Stimulated activated naive B cell treated with anti-CD40 and anti-IgM and Interleukin-4, amounts not matched to agents 10 μg/mL and 1 μg/mL and 100 μg/mL, for 72 hours (primary cell): ENCODE data around the gene MAP2K5.
"Not testable (repeated sequence)": the region's sequence is repeated elsewhere in the genome, so short reads cannot be mapped to it uniquely, and the experiment has no call there.

Experiments used
- ATAC-seq, 2 donors: fragments of 150-1000 bp; cut with Tn5 transposase; replicated peaks; 2 replicates each; pipeline ENCODE4 v1.10.0; 2021; ENCODE audit warnings: moderate library complexity in 1 of 2
- DNase-seq: peaks from one replicate; pipeline ENCODE4 v3.0.0; 2021
- H3K27ac Mint-ChIP-seq: one replicate; pipeline ENCODE4 v1.8.0; 2022; ENCODE audit warnings: mild to moderate bottlenecking, mixed read lengths
- H3K27me3 Mint-ChIP-seq, 2 donors: one replicate each; pipeline ENCODE4 v1.8.0; 2022; ENCODE audit warnings: mixed read lengths in 2 of 2
- H3K36me3 Mint-ChIP-seq, 2 donors: one replicate each; pipeline ENCODE4 v1.8.0; 2022; ENCODE audit warnings: mixed read lengths in 2 of 2, mild to moderate bottlenecking in 1 of 2
- H3K4me1 Mint-ChIP-seq, 2 donors: one replicate each; pipeline ENCODE4 v1.8.0; 2022; ENCODE audit warnings: mixed read lengths in 2 of 2, mild to moderate bottlenecking in 1 of 2
- H3K4me3 Mint-ChIP-seq, 2 donors: one replicate each; pipeline ENCODE4 v1.8.0; 2022; ENCODE audit warnings: mild to moderate bottlenecking in 2 of 2, mixed read lengths in 2 of 2, moderate library complexity in 1 of 2
- H3K9me3 Mint-ChIP-seq, 2 donors: one replicate each; pipeline ENCODE4 v1.8.0; 2022; ENCODE audit warnings: mixed read lengths in 2 of 2, mild to moderate bottlenecking in 1 of 2

The MAP2K5 gene

DNA sequence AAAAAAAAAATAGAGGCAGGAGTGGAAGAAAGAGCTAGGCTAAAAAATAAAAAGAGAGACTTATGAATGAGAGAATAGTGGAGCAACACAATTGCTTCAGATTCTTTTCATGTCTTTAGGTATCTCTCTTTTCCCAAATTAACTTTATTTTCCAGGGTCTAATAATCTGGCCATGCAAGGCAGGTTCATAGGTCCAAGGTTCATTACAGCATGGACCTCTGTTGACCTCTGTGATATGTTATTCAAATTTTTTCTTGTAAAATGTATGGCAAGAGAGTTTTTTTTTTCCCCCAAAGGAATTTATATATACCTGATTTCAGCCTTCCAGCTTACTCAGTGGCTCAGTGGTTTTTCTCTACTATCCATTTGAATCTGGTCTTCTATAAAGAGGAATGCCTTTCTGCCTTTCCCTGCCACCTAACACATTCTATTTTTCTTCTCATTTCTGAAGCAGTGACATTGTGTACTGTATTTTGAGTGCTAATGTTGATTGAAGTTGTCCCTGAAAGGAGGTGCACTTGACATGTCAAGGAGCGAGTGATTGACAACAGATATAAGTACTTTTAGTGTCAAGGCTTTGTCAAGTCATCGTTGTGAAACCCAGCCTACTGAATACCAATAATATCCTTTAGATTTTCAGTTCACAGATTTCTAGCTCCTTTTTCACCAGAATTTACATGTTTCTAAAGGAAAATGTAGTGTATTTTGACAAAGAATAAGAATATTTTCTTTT, 118.5 kb downstream of the MAP2K5 start:
- no peak overlapping the region for H3K27ac Mint-ChIP-seq
- no peak overlapping the region for H3K4me3 Mint-ChIP-seq
- H3K27me3 Mint-ChIP-seq = no peaks in the 10 kb centered on the region
- DNase-seq (no peak), ATAC-seq (no peak)
- H3K36me3 Mint-ChIP-seq = peaks cover 13 to 43% of the 10 kb centered on the region in 2 donors
- H3K4me1 Mint-ChIP-seq = peaks cover 5 to 9% of the 10 kb centered on the region in 2 donors
- H3K9me3 Mint-ChIP-seq = no peaks in the 10 kb centered on the region

DNA sequence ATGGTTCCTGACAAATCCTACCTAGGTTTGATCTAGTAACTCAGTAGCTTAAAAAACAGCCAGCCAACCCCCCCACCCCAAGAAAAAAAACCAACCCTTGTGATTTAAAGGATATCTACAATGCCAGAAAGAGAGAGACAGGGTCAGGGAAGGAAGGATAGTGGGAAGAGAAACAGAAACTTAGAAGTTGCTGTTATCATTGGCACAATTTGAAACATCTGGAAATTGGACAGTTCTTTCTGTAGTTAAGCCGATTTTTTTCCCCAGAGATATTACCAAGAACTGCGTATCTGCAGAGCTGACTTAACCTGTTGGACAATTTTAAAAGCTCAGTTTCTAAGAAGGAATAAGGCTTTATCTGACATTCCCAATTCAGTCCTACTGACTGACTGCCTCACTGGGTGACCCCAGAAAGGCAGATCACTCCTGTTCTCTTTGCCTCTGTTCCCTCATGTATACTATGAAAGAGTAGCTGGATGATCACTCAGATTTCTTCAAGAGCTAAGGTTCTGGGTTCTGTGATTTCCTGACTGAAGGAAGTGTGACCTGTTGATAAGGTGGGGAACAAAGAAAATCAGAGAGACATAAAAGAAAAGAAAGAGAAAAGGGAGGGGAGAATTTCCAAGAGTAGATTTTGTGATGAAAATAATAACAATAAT, 128.3 kb downstream of the MAP2K5 start:
- no peak for ATAC-seq
- H3K36me3 Mint-ChIP-seq = peaks cover 14 to 28% of the 10 kb centered on the region in 2 donors
- H3K27ac Mint-ChIP-seq = no peak overlapping the region
- DNase-seq = no peak
- H3K9me3 Mint-ChIP-seq = peaks cover 0 to 1% of the 10 kb centered on the region in 2 donors
- no peak overlapping the region for H3K4me3 Mint-ChIP-seq
- no peaks in the 10 kb centered on the region for H3K4me1 Mint-ChIP-seq
- H3K27me3 Mint-ChIP-seq = no peaks in the 10 kb centered on the region

DNA sequence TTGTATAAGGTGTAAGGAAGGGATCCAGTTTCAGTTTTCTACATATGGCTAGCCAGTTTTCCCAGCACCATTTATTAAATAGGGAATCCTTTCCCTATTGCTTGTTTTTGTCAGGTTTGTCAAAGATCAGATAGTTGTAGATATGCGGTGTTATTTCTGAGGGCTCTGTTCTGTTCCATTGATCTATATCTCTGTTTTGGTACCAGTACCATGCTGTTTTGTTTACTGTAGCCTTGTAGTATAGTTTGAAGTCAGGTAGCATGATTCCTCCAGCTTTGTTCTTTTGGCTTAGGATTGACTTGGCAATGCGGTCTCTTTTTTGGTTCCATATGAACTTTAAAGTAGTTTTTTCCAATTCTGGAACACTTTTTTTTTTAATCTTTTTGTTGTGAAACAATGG, 130.3 kb downstream of the MAP2K5 start:
- H3K4me1 Mint-ChIP-seq, H3K9me3 Mint-ChIP-seq, DNase-seq, H3K27ac Mint-ChIP-seq, H3K4me3 Mint-ChIP-seq, H3K27me3 Mint-ChIP-seq, ATAC-seq: not testable (repeated sequence)
- H3K36me3 Mint-ChIP-seq = peaks cover 12 to 28% of the 10 kb centered on the region in 2 donors

DNA sequence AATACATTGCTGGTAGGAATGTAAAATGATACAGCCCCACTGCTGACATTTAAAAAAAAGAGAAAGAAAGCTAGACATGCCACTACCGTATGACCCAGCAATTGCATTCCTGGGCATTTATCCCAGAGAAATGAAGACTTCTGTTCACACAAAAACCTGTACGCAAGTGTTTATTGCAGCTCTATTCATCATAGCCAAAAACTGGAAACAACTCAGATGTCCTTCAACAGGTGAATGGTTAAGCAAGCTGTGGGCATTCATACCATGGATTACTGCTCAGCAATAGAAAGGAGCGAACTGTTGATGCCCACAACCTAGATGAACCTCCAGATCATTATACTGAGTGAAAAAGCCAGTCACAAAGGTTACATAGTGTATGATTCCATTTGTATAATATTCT, 132.5 kb downstream of the MAP2K5 start:
- H3K4me3 Mint-ChIP-seq = no peak overlapping the region
- no peaks in the 10 kb centered on the region for H3K27me3 Mint-ChIP-seq
- H3K9me3 Mint-ChIP-seq = peaks cover 0 to 1% of the 10 kb centered on the region in 2 donors
- no peaks in the 10 kb centered on the region for H3K4me1 Mint-ChIP-seq
- ATAC-seq (no peak), DNase-seq (no peak)
- H3K27ac Mint-ChIP-seq = no peak overlapping the region
- peaks cover 11 to 36% of the 10 kb centered on the region in 2 donors for H3K36me3 Mint-ChIP-seq

DNA sequence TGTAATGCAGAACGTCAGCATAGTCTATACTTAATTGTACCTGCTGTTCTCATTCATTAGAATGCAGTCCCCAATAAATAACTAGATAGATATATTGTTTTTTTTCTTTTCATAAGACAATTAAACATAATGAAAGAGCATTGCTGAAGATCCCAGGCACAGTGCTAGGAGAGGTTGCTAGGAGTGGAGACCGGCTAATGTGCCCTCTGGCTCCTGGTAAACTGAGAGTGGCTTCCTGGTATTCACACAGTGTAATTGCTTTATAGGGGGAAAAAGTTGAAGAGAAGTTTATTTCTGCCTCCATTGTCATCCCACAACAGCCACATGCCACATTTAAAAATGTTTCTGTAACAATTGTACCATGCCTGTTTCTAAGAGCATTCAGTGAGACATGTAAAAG, 135.6 kb downstream of the MAP2K5 start:
- Mint-ChIP-seq H3K4me3 (no peak overlapping the region), H3K27me3 (no peaks in the 10 kb centered on the region), H3K4me1 (no peaks in the 10 kb centered on the region), H3K36me3 (peaks cover 12 to 33% of the 10 kb centered on the region in 2 donors), H3K9me3 (no peaks in the 10 kb centered on the region), H3K27ac (no peak overlapping the region)
- no peak for ATAC-seq
- DNase-seq = no peak

DNA sequence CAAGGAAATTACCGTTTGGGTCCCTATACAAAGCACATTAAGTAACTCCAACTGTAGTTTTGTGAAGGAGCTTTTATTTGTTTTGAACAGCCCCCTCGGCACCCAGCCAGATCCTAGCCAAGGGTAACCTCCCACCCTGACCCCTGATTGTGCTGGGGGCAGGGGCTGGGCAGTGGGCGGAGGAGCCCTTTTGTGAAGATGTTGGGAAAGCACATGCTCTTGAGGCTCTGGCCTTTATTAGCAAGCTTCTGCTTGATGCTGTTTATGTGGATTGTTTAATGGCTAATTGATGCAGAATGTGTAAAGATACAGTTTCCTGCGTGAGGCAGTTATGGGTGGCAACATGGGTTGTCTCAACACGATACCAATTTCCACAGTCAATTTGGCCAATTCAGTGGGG, 136.5 kb downstream of the MAP2K5 start:
- ATAC-seq (no peak), DNase-seq (no peak)
- Mint-ChIP-seq H3K4me1 (no peaks in the 10 kb centered on the region), H3K9me3 (no peaks in the 10 kb centered on the region), H3K27me3 (no peaks in the 10 kb centered on the region), H3K36me3 (peaks cover 14 to 32% of the 10 kb centered on the region in 2 donors), H3K4me3 (no peak overlapping the region), H3K27ac (no peak overlapping the region)

DNA sequence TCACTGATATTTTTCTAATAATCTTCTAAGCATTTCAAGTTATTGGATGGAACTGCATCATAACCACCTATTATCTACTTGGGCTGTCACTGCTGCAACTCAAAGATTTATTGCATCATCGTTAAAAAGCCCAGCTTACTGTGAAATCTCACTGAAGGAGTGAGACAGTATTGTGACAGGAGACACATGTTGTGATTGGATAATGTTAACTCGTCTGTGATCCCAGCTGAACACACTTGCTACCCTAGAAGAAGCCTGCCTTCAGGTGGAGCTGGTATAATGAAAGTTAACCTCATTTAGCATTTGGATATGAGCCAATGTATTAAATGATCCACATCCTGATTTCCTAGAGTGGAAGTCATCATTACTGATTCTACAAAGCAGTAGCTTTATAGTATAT, 138.1 kb downstream of the MAP2K5 start:
- H3K4me1 Mint-ChIP-seq = no peaks in the 10 kb centered on the region
- H3K36me3 Mint-ChIP-seq = peaks cover 18 to 36% of the 10 kb centered on the region in 2 donors
- DNase-seq = no peak
- H3K27ac Mint-ChIP-seq = no peak overlapping the region
- no peak for ATAC-seq
- no peak overlapping the region for H3K4me3 Mint-ChIP-seq
- no peaks in the 10 kb centered on the region for H3K27me3 Mint-ChIP-seq
- H3K9me3 Mint-ChIP-seq = peaks cover 4 to 5% of the 10 kb centered on the region in 2 donors

DNA sequence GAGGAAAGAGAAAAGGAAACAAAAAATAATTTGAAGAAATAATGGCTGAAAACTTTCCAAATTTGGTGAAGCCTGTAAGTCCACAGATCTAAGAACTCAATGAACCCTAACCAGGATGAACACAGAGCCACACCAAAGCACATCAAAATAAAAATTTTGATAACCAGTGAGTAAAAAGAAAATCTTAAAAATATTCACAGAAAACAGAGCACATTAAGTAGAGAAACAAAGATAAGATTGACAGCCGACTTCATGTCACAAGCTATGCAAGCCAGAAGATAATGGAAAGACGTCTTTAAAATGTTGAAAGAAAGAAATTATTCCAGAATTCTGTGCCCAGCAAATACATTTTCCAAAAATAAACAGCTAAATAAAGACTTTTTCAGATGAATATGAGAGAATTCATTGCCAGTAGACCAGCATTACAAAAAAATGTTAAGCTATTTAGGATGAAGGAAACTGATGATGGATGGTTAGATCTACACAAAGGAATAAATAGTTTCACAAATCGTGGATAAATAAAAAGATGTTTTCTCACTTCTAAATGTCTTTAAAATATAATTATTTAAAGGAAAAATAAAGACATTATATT, 142.6 kb downstream of the MAP2K5 start:
- Mint-ChIP-seq H3K9me3 (peaks cover 8 to 10% of the 10 kb centered on the region in 2 donors), H3K4me1 (no peaks in the 10 kb centered on the region), H3K27ac (no peak overlapping the region), H3K4me3 (no peak overlapping the region), H3K27me3 (no peaks in the 10 kb centered on the region), H3K36me3 (peaks cover 24 to 29% of the 10 kb centered on the region in 2 donors)
- DNase-seq (no peak), ATAC-seq (no peak)

DNA sequence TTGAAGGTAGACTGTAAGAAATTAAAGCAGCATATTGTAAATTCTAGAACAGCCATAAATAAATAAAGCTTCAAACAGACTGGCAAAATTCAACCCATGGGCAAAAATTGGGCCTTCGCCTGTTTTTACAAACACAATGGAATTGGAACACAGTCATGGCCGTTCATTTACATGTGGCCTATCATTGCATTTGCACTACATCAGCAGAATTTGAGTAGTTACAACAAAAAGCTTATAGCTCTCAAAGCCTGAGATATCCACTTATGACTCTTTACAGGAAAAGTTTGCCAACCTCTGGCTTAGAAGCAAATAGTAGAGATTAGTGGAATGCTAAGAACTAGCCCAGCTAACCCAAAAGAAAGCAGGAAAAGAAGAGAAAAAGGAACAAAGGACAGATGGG, 143.2 kb downstream of the MAP2K5 start:
- no peak for DNase-seq
- H3K4me1 Mint-ChIP-seq = no peaks in the 10 kb centered on the region
- H3K27ac Mint-ChIP-seq = no peak overlapping the region
- no peaks in the 10 kb centered on the region for H3K27me3 Mint-ChIP-seq
- H3K9me3 Mint-ChIP-seq = peaks cover 8 to 10% of the 10 kb centered on the region in 2 donors
- H3K4me3 Mint-ChIP-seq = no peak overlapping the region
- ATAC-seq = no peak
- H3K36me3 Mint-ChIP-seq = peaks cover 21 to 25% of the 10 kb centered on the region in 2 donors

DNA sequence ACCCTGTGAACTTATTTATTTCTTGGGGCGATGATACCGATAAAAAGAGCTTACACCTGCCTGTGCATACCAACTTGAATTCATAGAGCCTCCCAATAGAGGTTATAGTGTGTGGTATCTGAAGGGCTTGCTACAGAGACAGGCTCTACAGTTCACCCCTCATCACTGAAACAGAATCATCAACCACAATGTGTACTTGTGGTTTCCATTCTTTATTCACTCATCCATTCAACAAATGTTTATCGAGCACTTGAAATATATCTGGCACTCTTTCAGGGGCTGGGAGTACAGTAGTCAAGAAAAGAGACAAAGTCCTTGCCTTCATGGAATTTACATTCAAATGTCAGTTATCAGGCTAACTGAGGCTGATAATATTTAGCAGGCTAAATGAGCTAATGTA, 148.4 kb downstream of the MAP2K5 start:
- ATAC-seq = no peak
- H3K4me3 Mint-ChIP-seq = no peak overlapping the region
- H3K36me3 Mint-ChIP-seq = peaks cover 11 to 25% of the 10 kb centered on the region in 2 donors
- no peak overlapping the region for H3K27ac Mint-ChIP-seq
- peaks cover 1 to 2% of the 10 kb centered on the region in 2 donors for H3K9me3 Mint-ChIP-seq
- H3K27me3 Mint-ChIP-seq = no peaks in the 10 kb centered on the region
- DNase-seq = no peak
- H3K4me1 Mint-ChIP-seq = no peaks in the 10 kb centered on the region

DNA sequence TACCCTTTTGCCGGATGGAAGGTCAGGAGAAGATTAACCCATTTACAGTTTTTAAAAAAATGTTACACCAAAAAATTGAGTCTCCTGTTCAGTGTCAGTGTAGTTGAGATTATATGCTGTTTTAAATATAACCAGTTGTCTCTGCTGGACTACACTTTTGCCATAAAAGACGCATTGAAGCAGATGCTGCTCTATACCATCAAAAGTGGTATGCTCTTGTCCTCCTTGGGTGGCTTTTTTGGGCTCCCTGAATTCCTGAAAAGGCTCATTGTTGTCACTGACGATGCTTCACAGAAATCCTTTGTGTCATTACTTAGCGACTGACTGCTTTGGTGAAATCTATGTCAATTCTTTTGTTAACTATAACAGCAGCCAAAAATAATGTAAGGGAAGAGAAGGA, 148.9 kb downstream of the MAP2K5 start:
- no peak for DNase-seq
- Mint-ChIP-seq H3K9me3 (peaks cover 0 to 1% of the 10 kb centered on the region in 2 donors), H3K4me3 (no peak overlapping the region), H3K27me3 (no peaks in the 10 kb centered on the region), H3K27ac (no peak overlapping the region), H3K4me1 (no peaks in the 10 kb centered on the region), H3K36me3 (peaks cover 8 to 22% of the 10 kb centered on the region in 2 donors)
- ATAC-seq = no peak

DNA sequence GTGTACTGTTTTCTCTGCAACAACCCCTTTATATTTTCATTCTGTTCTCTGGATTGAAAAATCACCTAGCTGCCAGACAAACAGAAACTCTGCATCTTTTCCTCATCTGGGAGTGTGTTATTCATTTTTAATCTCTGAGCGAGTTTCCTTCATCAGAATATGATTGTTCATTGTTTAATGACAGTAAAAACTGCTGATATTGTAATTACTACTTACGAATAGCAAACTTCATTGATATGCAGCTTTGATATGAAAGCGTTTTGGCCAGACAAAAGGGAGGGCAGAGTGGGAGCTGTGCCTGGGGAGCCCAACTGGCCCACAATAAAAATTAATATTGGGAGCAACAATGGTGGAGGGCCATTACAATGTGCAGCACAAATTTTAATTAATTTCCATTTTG, 150.1 kb downstream of the MAP2K5 start:
- Mint-ChIP-seq H3K4me1 (no peaks in the 10 kb centered on the region), H3K36me3 (peaks cover 11 to 27% of the 10 kb centered on the region in 2 donors), H3K9me3 (peaks cover 0 to 1% of the 10 kb centered on the region in 2 donors), H3K4me3 (no peak overlapping the region), H3K27me3 (no peaks in the 10 kb centered on the region), H3K27ac (no peak overlapping the region)
- DNase-seq = no peak
- no peak for ATAC-seq

DNA sequence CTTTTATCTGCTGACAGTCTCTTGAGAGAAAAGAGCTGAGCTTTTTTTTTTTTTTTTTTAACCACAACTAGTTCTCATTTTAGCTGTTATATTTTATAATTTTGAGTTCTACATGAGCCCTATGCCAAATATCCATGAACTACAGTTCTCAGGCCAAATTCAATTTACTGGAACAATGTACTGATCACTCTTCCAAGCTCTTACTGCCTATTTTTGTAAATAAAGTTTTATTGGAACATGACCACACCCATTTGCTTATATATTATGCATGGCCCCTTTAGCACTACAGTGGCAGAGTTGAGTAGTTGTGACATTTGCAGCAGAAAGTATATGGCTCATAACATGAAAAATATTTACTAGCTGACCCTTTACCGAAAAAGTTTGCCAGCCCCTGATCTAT, 153.6 kb downstream of the MAP2K5 start:
- H3K27ac Mint-ChIP-seq = no peak overlapping the region
- no peak overlapping the region for H3K4me3 Mint-ChIP-seq
- H3K4me1 Mint-ChIP-seq = no peaks in the 10 kb centered on the region
- peaks cover 24 to 43% of the 10 kb centered on the region in 2 donors for H3K36me3 Mint-ChIP-seq
- ATAC-seq (no peak), DNase-seq (no peak)
- H3K27me3 Mint-ChIP-seq = no peaks in the 10 kb centered on the region
- H3K9me3 Mint-ChIP-seq = peaks cover 3 to 4% of the 10 kb centered on the region in 2 donors

DNA sequence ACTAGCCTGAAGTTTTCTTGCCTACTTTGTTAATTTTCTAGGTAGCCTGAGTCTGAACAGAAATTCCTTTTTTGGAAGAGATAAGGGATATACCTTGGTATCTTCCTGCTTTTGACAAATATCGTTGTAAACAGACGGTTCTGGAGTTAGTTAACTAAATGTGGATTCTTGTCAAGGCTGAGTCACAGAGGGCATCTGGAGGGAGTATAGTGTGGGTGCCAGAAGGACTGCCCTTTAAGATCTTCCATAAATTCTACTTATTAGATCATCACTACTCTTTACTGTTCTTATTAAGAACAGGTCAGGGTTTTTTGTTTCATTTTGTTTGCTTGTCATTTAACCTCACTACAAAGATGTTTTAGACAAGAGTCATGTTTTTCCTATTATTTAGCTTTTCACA, 157.5 kb downstream of the MAP2K5 start:
- H3K4me1 Mint-ChIP-seq = no peaks in the 10 kb centered on the region
- H3K9me3 Mint-ChIP-seq = peaks cover 3 to 4% of the 10 kb centered on the region in 2 donors
- DNase-seq (no peak), ATAC-seq (no peak)
- no peak overlapping the region for H3K27ac Mint-ChIP-seq
- H3K27me3 Mint-ChIP-seq = no peaks in the 10 kb centered on the region
- H3K36me3 Mint-ChIP-seq = peaks cover 24 to 35% of the 10 kb centered on the region in 2 donors
- no peak overlapping the region for H3K4me3 Mint-ChIP-seq

DNA sequence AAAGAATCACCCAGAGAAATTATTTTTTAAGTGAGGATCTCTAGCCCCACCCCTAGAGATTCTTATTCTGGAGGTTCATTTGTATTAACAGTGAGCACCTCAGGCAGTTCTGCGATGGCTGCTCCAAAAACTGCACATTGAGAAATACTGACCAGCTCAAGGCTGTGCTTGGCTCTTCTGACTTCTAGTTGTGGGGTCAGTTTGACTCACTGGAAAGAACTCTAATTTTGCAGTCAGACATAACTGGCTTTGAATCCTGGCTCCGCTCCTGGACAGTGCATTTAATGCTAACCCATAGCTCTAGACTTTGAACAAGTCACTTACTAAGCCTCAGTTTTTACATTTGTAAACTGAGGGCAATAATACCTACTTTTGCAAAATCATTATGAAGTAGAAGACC, 159.2 kb downstream of the MAP2K5 start:
- Mint-ChIP-seq H3K9me3 (peaks cover 3 to 4% of the 10 kb centered on the region in 2 donors), H3K4me3 (no peak overlapping the region), H3K27me3 (no peaks in the 10 kb centered on the region), H3K36me3 (peaks cover 30 to 48% of the 10 kb centered on the region in 2 donors), H3K4me1 (no peaks in the 10 kb centered on the region), H3K27ac (no peak overlapping the region)
- ATAC-seq = no peak
- no peak for DNase-seq
